ENCODE data around the gene WWP2. TPM values are rescaled to one million over a fixed set of nuclear protein-coding genes. Genes with fewer than 3 reads are reported as not detected.

The WWP2 gene
- total RNA-seq, 4 donors from 2014 or later: 21.9 to 32.8 (median 27.8) TPM

- intact Hi-C loops (cut with DNase I): no loop called here
- WGBS: 8% methylated on average over 13 of the region's 14 CpGs
Observed at GRCh38 chr16:69762814-69763598, 874 bp downstream of the WWP2 start.

GRCh38 chr16:69763599-69763942, 1.4 kb downstream of the WWP2 start:
- Histone ChIP-seq H3K27ac (replicated peaks in 1 of 4) (peak overlapping the region; percentile 84 to 91 (median 90)), H3K36me3 (no peaks in the 10 kb centered on the region), H3K4me3 (peak overlapping the region in 2 of 4 donors; percentile 92 to 98), H3K27me3 (no peaks in the 10 kb centered on the region), H3K4me1 (peaks cover 2 to 21% (median 18%) of the 10 kb centered on the region in 4 donors), H3K9me3 (no peaks in the 10 kb centered on the region)
- TF ChIP-seq POLR2AphosphoS5 (IDR thresholded peaks at IDR 0.05): no peak
- no peak for TF ChIP-seq POLR2A (IDR thresholded peaks at IDR 0.05; ENCODE audit: low read depth)
- DNase-seq (ENCODE audit: extremely low spot score): no peak
- WGBS: 56% methylated on average over 5 of the region's 5 CpGs
- intact Hi-C loops (cut with DNase I): no loop called here

More at GRCh38 chr16:69762814-69763598, 874 bp downstream of the WWP2 start:
- H3K4me1 ChIP-seq: peaks cover 0 to 21% (median 18%) of the 10 kb centered on the region in 4 donors
- H3K36me3 ChIP-seq: no peaks in the 10 kb centered on the region
- TF ChIP-seq CTCF (IDR thresholded peaks at IDR 0.05) (no peak), POLR2AphosphoS5 (IDR thresholded peaks at IDR 0.05) (no peak), POLR2A (IDR thresholded peaks at IDR 0.05; ENCODE audit: low read depth) (no peak), EP300 (IDR thresholded peaks at IDR 0.05) (no peak)
- DNase-seq (ENCODE audit: extremely low spot score): no peak
- no peaks in the 10 kb centered on the region for H3K27me3 ChIP-seq
- peak overlapping the region; percentile 84 to 91 (median 90) for H3K27ac ChIP-seq (replicated peaks in 1 of 4)
- no peaks in the 10 kb centered on the region for H3K9me3 ChIP-seq
- peak overlapping the region; percentile 76 to 98 (median 90) for H3K4me3 ChIP-seq

- TF ChIP-seq POLR2A (IDR thresholded peaks at IDR 0.05; ENCODE audit: low read depth) (no peak), POLR2AphosphoS5 (IDR thresholded peaks at IDR 0.05) (no peak), CTCF (IDR thresholded peaks at IDR 0.05) (no peak), EP300 (IDR thresholded peaks at IDR 0.05) (no peak)
- Histone ChIP-seq H3K4me3 (no peak overlapping the region), H3K9me3 (no peaks in the 10 kb centered on the region), H3K4me1 (peaks cover 5 to 17% (median 12%) of the 10 kb centered on the region in 4 donors), H3K36me3 (no peaks in the 10 kb centered on the region), H3K27ac (replicated peaks in 1 of 4) (no peak overlapping the region), H3K27me3 (no peaks in the 10 kb centered on the region)
- intact Hi-C loops (cut with DNase I): no loop called here
- 88% methylated on average over 5 of the region's 5 CpGs for WGBS
- no peak for DNase-seq (ENCODE audit: extremely low spot score)
Observed at GRCh38 chr16:69767459-69768229, 5.5 kb downstream of the WWP2 start.

- Histone ChIP-seq H3K27me3 (no peaks in the 10 kb centered on the region), H3K36me3 (no peaks in the 10 kb centered on the region), H3K27ac (replicated peaks in 1 of 4) (no peak overlapping the region), H3K4me1 (peaks cover 3 to 15% (median 9%) of the 10 kb centered on the region in 4 donors), H3K4me3 (no peak overlapping the region), H3K9me3 (no peaks in the 10 kb centered on the region)
- no peak for DNase-seq (ENCODE audit: extremely low spot score)
- 84% methylated on average over 6 of the region's 6 CpGs for WGBS
- intact Hi-C loops (cut with DNase I): no loop called here
- TF ChIP-seq POLR2AphosphoS5 (IDR thresholded peaks at IDR 0.05) (no peak), EP300 (IDR thresholded peaks at IDR 0.05) (no peak), CTCF (IDR thresholded peaks at IDR 0.05) (no peak), POLR2A (IDR thresholded peaks at IDR 0.05; ENCODE audit: low read depth) (no peak)
Observed at GRCh38 chr16:69768666-69769065, 6.5 kb downstream of the WWP2 start.

GRCh38 chr16:69769404-69769803, 7.3 kb downstream of the WWP2 start:
- no peak for DNase-seq (ENCODE audit: extremely low spot score)
- WGBS: 41% methylated on average over 2 of the region's 2 CpGs
- no peaks in the 10 kb centered on the region for H3K9me3 ChIP-seq
- TF ChIP-seq POLR2A (IDR thresholded peaks at IDR 0.05; ENCODE audit: low read depth) (no peak), POLR2AphosphoS5 (IDR thresholded peaks at IDR 0.05) (no peak)
- no peaks in the 10 kb centered on the region for H3K27me3 ChIP-seq
- no peak overlapping the region for H3K27ac ChIP-seq (replicated peaks in 1 of 4)
- H3K4me3 ChIP-seq: no peak overlapping the region
- intact Hi-C loops (cut with DNase I): no loop called here
- peaks cover 0 to 12% (median 6%) of the 10 kb centered on the region in 4 donors for H3K4me1 ChIP-seq
- no peaks in the 10 kb centered on the region for H3K36me3 ChIP-seq
